Smooth muscle cell (in vitro differentiated cells): Measurements from ENCODE around the gene EXOC6B. TPM values are rescaled to one million over a fixed set of nuclear protein-coding genes. Genes with fewer than 3 reads are reported as not detected.
A peak's percentile ranks its signal among the peaks of the same experiment; 100 is the strongest.

Experiments used
- DNase-seq: peaks from one replicate; lab custom pipeline; 2025; ENCODE audit not compliant: unreplicated experiment; lab: John Stamatoyannopoulos, UW
- H2AFZ ChIP-seq: fragments of 200-600 bp; sonication (generic); 2 replicates; pipeline ENCODE4 v1.6.0; 2016; ENCODE audit warnings: antibody characterized with exemption, low read depth, mild to moderate bottlenecking
- H3F3A ChIP-seq: fragments of 200-600 bp; sonication (generic); 2 replicates; pipeline ENCODE4 v1.6.0; 2017; ENCODE audit warnings: antibody characterized with exemption, low read depth
- H3K27ac ChIP-seq: fragments of 200-600 bp; sonication (generic); 2 replicates; pipeline ENCODE4 v1.5.1; 2016; ENCODE audit warnings: low read depth, mild to moderate bottlenecking
- H3K27me3 ChIP-seq: fragments of 200-600 bp; sonication (generic); 2 replicates; pipeline ENCODE4 v1.6.1; 2016; ENCODE audit warnings: low read depth, mild to moderate bottlenecking
- H3K36me3 ChIP-seq: fragments of 200-600 bp; sonication (generic); 2 replicates; pipeline ENCODE4 v1.5.1; 2016; ENCODE audit warnings: low read depth
- H3K4me1 ChIP-seq: fragments of 200-600 bp; sonication (generic); 2 replicates; pipeline ENCODE4 v1.5.1; 2016; ENCODE audit warnings: low read depth
- H3K4me2 ChIP-seq: fragments of 200-600 bp; sonication (generic); 2 replicates; pipeline ENCODE4 v1.6.0; 2016; ENCODE audit warnings: mild to moderate bottlenecking
- H3K4me3 ChIP-seq: fragments of 200-600 bp; sonication (generic); 2 replicates; pipeline ENCODE4 v1.5.1; 2016; ENCODE audit warnings: mild to moderate bottlenecking
- H3K79me2 ChIP-seq: fragments of 200-600 bp; sonication (generic); 2 replicates; pipeline ENCODE4 v1.6.0; 2016; ENCODE audit warnings: low read depth, mild to moderate bottlenecking
- H3K9ac ChIP-seq: fragments of 200-600 bp; sonication (generic); 2 replicates; pipeline ENCODE4 v1.6.0; 2016; ENCODE audit warnings: low read depth
- H3K9me3 ChIP-seq: fragments of 200-600 bp; sonication (generic); replicated peaks from 2 replicates; pipeline ENCODE4 v1.5.1; 2016; ENCODE audit warnings: low read depth
- H4K20me1 ChIP-seq: fragments of 200-600 bp; sonication (generic); 2 replicates; pipeline ENCODE4 v1.6.0; 2016; ENCODE audit warnings: low read depth
- CTCF ChIP-seq: fragments of 200-600 bp; sonication (generic); IDR thresholded peaks from 2 replicates; pipeline ENCODE4 v1.5.1; 2017; ENCODE audit warnings: borderline replicate concordance, mild to moderate bottlenecking, antibody characterized with exemption; ENCODE audit not compliant: insufficient read depth, poor library complexity, severe bottlenecking
- WGBS: methylation state at CpG from one replicate; pipeline ENCODE4 v1.1.7; 2016; ENCODE audit warnings: low lambda C conversion rate; 5-methylcytosine and 5-hydroxymethylcytosine counted together
- polyA plus RNA-seq: library from polyadenylated mRNA; unstranded; fragments of >200 nt; fragmentation: Nextera tagmentation; extraction: Ambion mirVana; gene quantifications from 2 replicates; pipeline ENCODE4 v1.2.1, GENCODE V29; 2016
- total RNA-seq: library from RNA; depleted of rRNA; stranded (reverse); fragments of >200 nt; gene quantifications from 2 replicates; pipeline ENCODE4 v1.2.3, GENCODE V29; 2014

Gene EXOC6B
- total and polyA plus RNA-seq, 2 experiments from 2014 or later, result 6.9 to 19.7 TPM

GRCh38 chr2:72150157-72150860 is 675.5 kb downstream of the EXOC6B start:
- H3K79me2 ChIP-seq, result no peaks in the 10 kb centered on the region
- 6% methylated on average over 28 of the region's 28 CpGs for WGBS
- H4K20me1 ChIP-seq, result no peaks in the 10 kb centered on the region
- H2AFZ ChIP-seq, result no peak overlapping the region
- H3K36me3 ChIP-seq, result no peaks in the 10 kb centered on the region
- no peaks in the 10 kb centered on the region for H3K9me3 ChIP-seq
- peaks cover 35% of the 10 kb centered on the region for H3K4me1 ChIP-seq
- H3K27me3 ChIP-seq, result peaks cover 71% of the 10 kb centered on the region
- no peak overlapping the region for H3K27ac ChIP-seq
- peak; percentile 50 for DNase-seq
- peak overlapping the region; percentile 54 for H3K4me3 ChIP-seq
- peak; percentile 77 for TF ChIP-seq CTCF
- H3F3A ChIP-seq, result no peaks in the 10 kb centered on the region
- no peak overlapping the region for H3K9ac ChIP-seq
- H3K4me2 ChIP-seq, result peak overlapping the region; percentile 91

DNA sequence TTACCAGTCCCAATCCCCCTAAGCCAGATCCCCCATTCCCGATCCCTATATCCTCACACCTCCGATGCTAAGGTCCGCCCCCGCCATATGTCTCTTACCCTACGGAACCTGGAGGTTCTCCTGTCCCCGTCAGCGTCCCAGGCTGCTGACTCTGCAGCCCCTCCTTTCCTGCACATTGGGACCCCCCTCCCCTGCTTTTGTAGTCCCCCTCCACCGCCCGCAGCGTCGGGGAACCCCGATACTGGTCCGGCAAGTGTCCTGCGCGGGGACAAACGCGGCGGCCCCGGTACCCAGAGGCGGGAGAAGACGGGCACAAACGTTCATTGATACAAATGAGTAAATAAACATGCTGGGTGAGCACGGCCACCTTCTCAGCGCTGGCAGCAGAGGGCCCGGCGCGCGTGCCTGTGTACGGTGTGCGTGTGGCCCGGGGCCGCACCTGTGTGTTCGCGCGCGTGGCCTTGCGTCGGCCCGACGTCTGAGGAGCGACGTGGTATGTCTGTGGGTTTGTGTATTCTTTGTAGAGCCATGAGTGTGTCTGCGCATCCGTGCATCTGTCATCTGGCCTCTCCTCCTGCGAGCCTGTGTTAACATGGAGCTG is 676.2 kb downstream of the EXOC6B start:
- peak overlapping the region; percentile 54 for H3K4me3 ChIP-seq
- 7% methylated on average over 45 of the region's 45 CpGs for WGBS
- H2AFZ ChIP-seq, result no peak overlapping the region

DNA sequence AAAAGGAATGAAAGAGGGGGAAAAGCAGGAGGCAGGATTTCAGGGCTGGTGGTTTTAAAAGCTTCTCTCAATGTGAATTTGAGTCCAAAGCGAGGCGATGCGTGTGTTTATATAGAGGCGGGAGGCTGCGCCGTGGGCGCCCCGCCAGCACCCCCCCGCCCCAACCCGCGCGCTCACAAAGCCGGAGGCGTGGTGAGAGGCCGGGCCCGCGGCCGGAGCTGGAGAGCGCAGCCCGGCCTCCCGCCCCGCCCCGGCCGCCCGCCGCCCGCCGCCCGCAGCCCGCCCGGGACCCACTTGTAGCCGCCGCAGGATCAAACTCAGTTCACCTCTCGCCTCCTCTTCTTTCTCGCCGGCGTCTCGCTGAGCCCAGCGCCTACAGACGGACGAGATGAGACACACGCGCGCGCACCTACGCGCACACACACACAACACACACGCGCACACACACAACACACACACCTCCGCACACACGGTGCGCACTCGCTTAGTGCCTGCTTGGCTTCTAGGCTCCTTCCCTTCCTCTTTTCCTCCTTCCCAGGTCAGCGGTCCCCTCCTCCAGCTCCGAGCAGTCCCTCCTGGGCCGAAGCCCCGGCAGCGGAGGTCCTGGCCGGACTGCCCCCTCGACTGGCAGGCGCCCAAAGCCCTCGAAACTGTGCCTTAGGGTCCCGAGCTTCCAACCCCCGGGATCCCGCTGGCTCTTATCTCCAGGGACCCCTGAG is 676.8 kb downstream of the EXOC6B start:
- TF ChIP-seq CTCF, result no peak
- 3% methylated on average over 37 of the region's 65 CpGs for WGBS

More for the DNA sequence above, 676.2 kb downstream of the EXOC6B start:
- H3K79me2 ChIP-seq, result no peaks in the 10 kb centered on the region
- H3K9me3 ChIP-seq, result no peaks in the 10 kb centered on the region
- H3K9ac ChIP-seq, result no peak overlapping the region
- no peak overlapping the region for H3K27ac ChIP-seq
- DNase-seq, result no peak
- H3K36me3 ChIP-seq, result no peaks in the 10 kb centered on the region
- H3F3A ChIP-seq, result no peaks in the 10 kb centered on the region
- peak overlapping the region; percentile 91 for H3K4me2 ChIP-seq
- H3K4me1 ChIP-seq, result peaks cover 42% of the 10 kb centered on the region
- no peak for TF ChIP-seq CTCF
- H3K27me3 ChIP-seq, result peaks cover 73% of the 10 kb centered on the region
- H4K20me1 ChIP-seq, result no peaks in the 10 kb centered on the region

More for the DNA sequence above, 676.8 kb downstream of the EXOC6B start:
- no peaks in the 10 kb centered on the region for H3K36me3 ChIP-seq
- H3K9ac ChIP-seq, result no peak overlapping the region
- H3K4me1 ChIP-seq, result peaks cover 46% of the 10 kb centered on the region
- peak overlapping the region; percentile 54 for H3K4me3 ChIP-seq
- no peaks in the 10 kb centered on the region for H3K9me3 ChIP-seq
- H3K27ac ChIP-seq, result no peak overlapping the region
- H3K4me2 ChIP-seq, result peak overlapping the region; percentile 91
- no peaks in the 10 kb centered on the region for H4K20me1 ChIP-seq
- H3K27me3 ChIP-seq, result peaks cover 79% of the 10 kb centered on the region
- DNase-seq, result no peak
- H2AFZ ChIP-seq, result no peak overlapping the region
- H3K79me2 ChIP-seq, result no peaks in the 10 kb centered on the region
- no peaks in the 10 kb centered on the region for H3F3A ChIP-seq
